H1 (cell line): ENCODE results near the gene GLRX. TPM values are rescaled to one million over a fixed set of nuclear protein-coding genes. Genes with fewer than 3 reads are reported as not detected.

Source experiments
- CTCF ChIA-PET: fragments of 300-600 bp; sonication (Branson Sonifier 250); formaldehyde crosslinking; loops from one replicate; lab custom pipeline; 2021; ENCODE audit not compliant: partially characterized antibody; lab: Charles Lee
- POLR2A ChIA-PET: fragments of 300-600 bp; sonication (Branson Sonifier 250); formaldehyde crosslinking; loops from one replicate; lab custom pipeline; 2021; ENCODE audit warnings: inconsistent platforms; ENCODE audit not compliant: partially characterized antibody; lab: Charles Lee
- DNase-seq, 2 experiments: peaks; one replicate each; pipeline versions ENCODE4 v3.0.0 to v3.0.0-alpha.2; 2010 to 2022; ENCODE audit warnings: low spot score in 2 of 2, low read depth in 1 of 2, mixed read lengths in 1 of 2
- FAIRE-seq: peaks from 2 replicates; lab custom pipeline; 2011; peaks lifted over from hg19 to GRCh38; lab: Jason Lieb, UNC
- H2AFZ ChIP-seq: 2 replicates; pipeline ENCODE4 v1.8.1; 2012; ENCODE audit warnings: low read length, inconsistent platforms
- H2AK5ac ChIP-seq: 2 replicates; pipeline ENCODE4 v1.6.1; 2013; ENCODE audit warnings: low read depth, low read length
- H2BK120ac ChIP-seq: replicated peaks from 2 replicates; pipeline ENCODE3; 2013; ENCODE audit warnings: low read depth, low read length, inconsistent platforms
- H2BK12ac ChIP-seq: 2 replicates; pipeline ENCODE4 v1.6.1; 2013; ENCODE audit warnings: low read depth, low read length
- H2BK15ac ChIP-seq: 2 replicates; pipeline ENCODE4 v1.6.1; 2013; ENCODE audit warnings: low read length
- H2BK20ac ChIP-seq: 2 replicates; pipeline ENCODE4 v1.6.1; 2013; ENCODE audit warnings: low read length
- H2BK5ac ChIP-seq: 2 replicates; pipeline ENCODE4 v1.6.1; 2013; ENCODE audit warnings: low read depth, low read length
- H3K14ac ChIP-seq: 2 replicates; pipeline ENCODE4 v1.6.1; 2013; ENCODE audit warnings: inconsistent platforms; ENCODE audit not compliant: insufficient read length
- H3K18ac ChIP-seq: 2 replicates; pipeline ENCODE4 v1.6.1; 2013; ENCODE audit warnings: low read length; ENCODE audit errors: extremely low read depth
- H3K23ac ChIP-seq: 2 replicates; pipeline ENCODE4 v1.6.1; 2013; ENCODE audit warnings: inconsistent platforms; ENCODE audit not compliant: insufficient read length
- H3K23me2 ChIP-seq: 2 replicates; pipeline ENCODE4 v1.6.1; 2013; ENCODE audit warnings: low read depth, low read length
- H3K27ac ChIP-seq: 2 replicates; pipeline ENCODE4 v1.6.1; 2011; ENCODE audit warnings: low read depth, low read length, inconsistent platforms
- H3K27me3 ChIP-seq, 4 experiments: replicated peaks in 1 of 4; 1 replicate in 1 of 4; 2 replicates in 3 of 4; pipeline versions ENCODE4 v1.6.1 to v1.8.1; 2011 to 2013; ENCODE audit warnings: low read length in 3 of 4, mild to moderate bottlenecking in 3 of 4, inconsistent platforms in 2 of 4, mixed read lengths in 2 of 4, moderate library complexity in 1 of 4; ENCODE audit not compliant: control insufficient read depth in 3 of 4, insufficient read depth in 3 of 4; ENCODE audit errors: extremely low read depth in 1 of 4
- H3K36me3 ChIP-seq, 4 experiments: 2 replicates each; pipeline versions ENCODE4 v1.6.1 to v1.8.1; 2011 to 2013; ENCODE audit warnings: mild to moderate bottlenecking in 4 of 4, low read length in 3 of 4, moderate library complexity in 2 of 4, control low read depth in 1 of 4, inconsistent platforms in 1 of 4; ENCODE audit not compliant: insufficient read depth in 4 of 4, control insufficient read depth in 2 of 4
- H3K4ac ChIP-seq: replicated peaks from 2 replicates; pipeline ENCODE3; 2013; ENCODE audit warnings: low read length, low read depth, mixed read lengths, inconsistent platforms; ENCODE audit not compliant: insufficient read length
- H3K4me1 ChIP-seq, 4 experiments: replicated peaks in 1 of 4; 1 replicate in 1 of 4; 2 replicates in 3 of 4; pipeline versions ENCODE4 v1.6.1 to v1.8.1; 2011 to 2013; ENCODE audit warnings: low read length in 3 of 4, inconsistent platforms in 2 of 4, mixed read lengths in 1 of 4; ENCODE audit not compliant: insufficient read depth in 4 of 4, control insufficient read depth in 3 of 4
- H3K4me2 ChIP-seq, 2 experiments: 2 replicates each; pipeline versions ENCODE4 v1.6.1 to v1.8.1; 2011 to 2013; ENCODE audit warnings: low read depth in 2 of 2, low read length in 2 of 2, control low read depth in 1 of 2, inconsistent platforms in 1 of 2, mild to moderate bottlenecking in 1 of 2; ENCODE audit not compliant: insufficient read depth in 1 of 2
- H3K4me3 ChIP-seq, 4 experiments: fragments of 200-600, 300-600 bp in 1 of 4; sonication (generic), shearing (Covaris generic), sonication (Bioruptor Twin) in 1 of 4; 2 replicates each; pipeline versions ENCODE4 v1.5.1 to v1.8.1; 2011 to 2016; ENCODE audit warnings: low read length in 4 of 4, low read depth in 3 of 4, control low read depth in 2 of 4, inconsistent platforms in 2 of 4, mild to moderate bottlenecking in 2 of 4, mixed read lengths in 1 of 4, moderate library complexity in 1 of 4; ENCODE audit not compliant: insufficient read depth in 2 of 4; ENCODE audit errors: extremely low read depth in 1 of 4
- H3K56ac ChIP-seq: replicated peaks from 2 replicates; pipeline ENCODE3; 2013; ENCODE audit warnings: low read depth, mild to moderate bottlenecking, mixed read lengths, low read length, inconsistent platforms; ENCODE audit not compliant: insufficient read length
- H3K79me1 ChIP-seq: 2 replicates; pipeline ENCODE4 v1.6.1; 2013; ENCODE audit warnings: low read depth, low read length, control low read depth
- H3K79me2 ChIP-seq, 2 experiments: 2 replicates each; pipeline versions ENCODE4 v1.6.1 to v1.8.1; 2012 to 2013; ENCODE audit warnings: low read length in 2 of 2, mild to moderate bottlenecking in 2 of 2, inconsistent platforms in 1 of 2; ENCODE audit not compliant: insufficient read depth in 2 of 2, control insufficient read depth in 1 of 2
- H3K9ac ChIP-seq, 4 experiments: replicated peaks in 1 of 4; 1 replicate in 1 of 4; 2 replicates in 3 of 4; pipeline versions ENCODE4 v1.6.1 to v1.8.1; 2011 to 2013; ENCODE audit warnings: low read depth in 3 of 4, low read length in 3 of 4, control low read depth in 2 of 4, mild to moderate bottlenecking in 2 of 4, moderate library complexity in 2 of 4, inconsistent platforms in 1 of 4; ENCODE audit errors: extremely low read depth in 1 of 4
- H3K9me3 ChIP-seq, 2 experiments: 2 replicates each; pipeline versions ENCODE4 v1.6.1 to v1.8.1; 2012 to 2013; ENCODE audit warnings: mild to moderate bottlenecking in 2 of 2, moderate library complexity in 2 of 2, control low read depth in 1 of 2, inconsistent platforms in 1 of 2, low read depth in 1 of 2, low read length in 1 of 2, mixed read lengths in 1 of 2; ENCODE audit not compliant: insufficient read depth in 2 of 2
- H4K20me1 ChIP-seq, 2 experiments: replicated peaks in 1 of 2; 2 replicates each; pipeline versions ENCODE3 to v1.8.1; 2011 to 2013; ENCODE audit warnings: inconsistent platforms in 2 of 2, low read length in 2 of 2, mild to moderate bottlenecking in 1 of 2; ENCODE audit not compliant: insufficient read depth in 2 of 2, control insufficient read depth in 1 of 2
- H4K5ac ChIP-seq: 2 replicates; pipeline ENCODE4 v1.6.1; 2013; ENCODE audit warnings: low read length, low read depth, mixed read lengths, inconsistent platforms; ENCODE audit not compliant: insufficient read length
- H4K8ac ChIP-seq: 2 replicates; pipeline ENCODE4 v1.8.0; 2013; ENCODE audit warnings: mild to moderate bottlenecking, moderate library complexity, low read length, inconsistent platforms; ENCODE audit not compliant: insufficient read depth; ENCODE audit errors: extremely low read depth
- H4K91ac ChIP-seq: replicated peaks from 2 replicates; pipeline ENCODE3; 2013; ENCODE audit warnings: low read length, mixed read lengths, inconsistent platforms; ENCODE audit not compliant: insufficient read length
- CHD1 ChIP-seq: IDR thresholded peaks from 2 replicates; pipeline ENCODE4 v1.6.1; 2012; ENCODE audit warnings: low read depth, low read length, improper control_type of control experiment
- NANOG ChIP-seq: IDR thresholded peaks from 2 replicates; pipeline ENCODE4 v1.6.1; 2011; ENCODE audit warnings: low read length, low read depth, mild to moderate bottlenecking, inconsistent platforms; ENCODE audit not compliant: insufficient read depth, poor library complexity, severe bottlenecking
- RBBP5 ChIP-seq: IDR thresholded peaks from 2 replicates; pipeline ENCODE4 v1.7.1; 2012; ENCODE audit warnings: low read depth, mild to moderate bottlenecking, inconsistent platforms, low read length, moderate library complexity, borderline replicate concordance
- WGBS, 2 experiments: shearing (Covaris generic) in 1 of 2; methylation state at CpG; one replicate each; pipeline versions ENCODE4 v1.1.6 to v1.1.7; 2013 to 2015; ENCODE audit warnings: low lambda C conversion rate in 2 of 2, mixed read lengths in 2 of 2, inconsistent platforms in 1 of 2, low coverage in 1 of 2, missing lambda C conversion rate in 1 of 2; ENCODE audit not compliant: insufficient replicate concordance in 2 of 2, insufficient coverage in 1 of 2, insufficient read length in 1 of 2; ENCODE audit errors: extremely low coverage in 1 of 2, missing lambda C conversion rate in 1 of 2; 5-methylcytosine and 5-hydroxymethylcytosine counted together
- polyA plus RNA-seq, 7 experiments: library from polyadenylated mRNA; depleted of rRNA in 3 of 7; stranded (reverse) in 5 of 7; unstranded in 2 of 7; fragments of >200 nt in 5 of 7; fragments of 200-250 nt in 2 of 7; gene quantifications; 1 replicate in 5 of 7; 2 replicates in 1 of 7; 4 replicates in 1 of 7; pipeline versions ENCODE4 v1.2.1 to v1.2.3, GENCODE V29; 2011 to 2013; ENCODE audit warnings: missing spikeins in 2 of 7, mixed read lengths in 2 of 7
- total RNA-seq: library from RNA; stranded (reverse); fragmentation: NEBNext Ultra II Directional; extraction: Animal tissue kit (Norgen Biotek cat#: 25700); gene quantifications from 2 replicates; pipeline ENCODE4 v1.2.1, GENCODE V29; 2021

The GLRX gene
- total and polyA plus RNA-seq, 2 of the 8 experiments (the other 6 are each of a cell fraction or from before 2014, with no cell fraction given): 22.9 to 31.2 TPM

DNA sequence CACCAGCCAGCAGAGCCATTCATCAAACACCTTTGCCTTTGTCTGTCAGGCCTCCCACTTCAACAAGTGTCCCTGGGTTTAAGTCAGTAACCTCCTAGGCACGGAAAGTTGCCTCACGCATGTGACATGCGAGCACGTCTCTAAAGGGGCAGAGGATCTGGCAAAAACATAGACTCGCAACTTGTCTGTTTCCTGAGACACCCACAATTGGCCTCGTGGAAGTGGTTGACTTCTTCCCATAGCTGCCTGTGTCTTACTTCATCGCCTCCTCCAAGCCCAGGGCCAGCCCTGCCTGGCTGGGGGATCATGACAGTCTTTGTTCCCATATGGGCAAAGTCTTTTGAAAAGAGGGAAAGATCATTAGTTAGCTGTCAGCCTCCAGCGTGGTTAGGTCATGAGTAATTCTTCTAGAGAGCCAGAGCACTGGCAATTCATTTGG is 35.5 kb upstream of the GLRX start:
- FAIRE-seq: no peak
- Histone ChIP-seq H3K36me3 (no peaks in the 10 kb centered on the region), H3K4me2 (no peak overlapping the region), H2BK12ac (0 out of 2 replicates have a peak overlapping the region, but pooled peaks have one; percentile 11), H2BK20ac (no peak overlapping the region), H2BK15ac (no peak overlapping the region), H3K4me1 (no peaks in the 10 kb centered on the region; a peak in 2 of 7 replicates), H3K79me2 (no peaks in the 10 kb centered on the region), H3K56ac (no peak overlapping the region), H3K14ac (no peak overlapping the region), H2AK5ac (no peak overlapping the region), H2BK120ac (no peak overlapping the region), H3K79me1 (no peaks in the 10 kb centered on the region), H3K27me3 (no peaks in the 10 kb centered on the region; a peak in 1 of 7 replicates), H4K91ac (no peak overlapping the region), H3K4ac (no peak overlapping the region), H2BK5ac (no peak overlapping the region), H2AFZ (no peak overlapping the region), H4K5ac (no peak overlapping the region), H3K18ac (no peak overlapping the region), H3K23me2 (no peaks in the 10 kb centered on the region), H3K23ac (no peak overlapping the region), H3K4me3 (no peak overlapping the region), H3K9me3 (no peaks in the 10 kb centered on the region), H3K9ac (no peak overlapping the region), H4K20me1 (no peaks in the 10 kb centered on the region), H4K8ac (no peak overlapping the region; the same call in 1 of the 2 replicates), H3K27ac (no peak overlapping the region)
- ChIA-PET POLR2A (no interaction called here), CTCF (interaction anchor here (1.0 to 4.4 kb wide), 4 partner anchors 9 to 479 kb away, joined by 4 to 43 read pairs (median 12); no protein-coding TSS in a partner anchor)
- no peak for DNase-seq
- WGBS, 2 experiments: 89% methylated on average over 8 of the region's 8 CpGs; no CpG with 5 or more reads in 1 of the 2 experiments
- TF ChIP-seq NANOG (no peak), CHD1 (no peak), RBBP5 (no peak)
